GM21717 (cell line): ENCODE results near the gene CAMK1.

ENCODE experiments used
- ATAC-seq: cut with Tn5 transposase; IDR thresholded peaks from one replicate; pipeline ENCODE4 v1.9.1; 2021; ENCODE audit warnings: mild to moderate bottlenecking, moderate library complexity; ENCODE audit not compliant: unreplicated experiment

The CAMK1 gene

GRCh38 chr3:9713142-9713541, 56.6 kb downstream of the CAMK1 start:
- ATAC-seq = no peak

- ATAC-seq = no peak
Measured at GRCh38 chr3:9712415-9712814, 57.3 kb downstream of the CAMK1 start.

GRCh38 chr3:9710174-9710739, 59.5 kb downstream of the CAMK1 start:
- no peak for ATAC-seq
